HG03460 (cell line): ENCODE data around the gene POLN.

Experiments
- ATAC-seq: cut with Tn5 transposase; IDR thresholded peaks from one replicate; pipeline ENCODE4 v1.9.1; 2021; ENCODE audit not compliant: unreplicated experiment

The POLN gene

GRCh38 chr4:2089222-2089621 lies 152.7 kb downstream of the POLN start:
- no peak for ATAC-seq

DNA sequence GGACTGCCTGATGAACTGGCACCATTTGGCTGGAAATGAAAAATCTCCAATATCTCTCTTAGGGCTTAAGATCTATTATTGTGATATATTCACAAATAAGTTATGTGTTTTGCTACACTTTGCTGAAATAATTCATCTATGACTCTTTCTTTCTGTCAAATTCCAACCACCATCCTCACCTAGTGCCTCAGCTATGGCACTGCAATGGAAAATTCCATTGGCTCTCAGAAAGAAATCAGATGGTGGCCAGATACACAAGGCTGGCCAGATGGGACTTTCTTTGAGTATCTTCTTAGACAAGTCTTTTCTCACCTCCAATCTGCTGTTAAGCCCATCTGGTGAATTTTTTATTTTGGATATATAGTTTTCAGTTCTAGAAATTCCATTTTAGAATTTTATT lies 154.8 kb downstream of the POLN start:
- ATAC-seq, result no peak

DNA sequence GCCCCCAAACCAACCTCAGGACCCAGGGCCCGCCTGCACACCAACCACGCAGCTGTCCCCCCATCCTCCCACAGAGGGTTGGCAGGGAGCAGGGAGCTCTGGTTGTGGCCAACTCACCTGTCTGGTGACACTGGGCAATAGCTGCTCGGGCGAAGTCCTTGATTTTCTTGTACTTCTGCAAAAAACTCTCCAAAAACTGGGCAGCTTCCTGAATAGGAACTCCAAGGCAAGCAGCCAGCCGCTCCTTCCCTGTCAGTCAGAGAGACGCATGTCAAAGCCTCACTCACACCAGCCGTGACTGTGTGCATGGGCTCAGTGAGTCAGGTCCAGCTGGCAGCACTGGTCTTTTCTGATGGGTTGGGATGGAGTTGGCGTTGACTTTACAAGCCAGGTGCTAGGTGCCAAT lies 156.4 kb downstream of the POLN start:
- ATAC-seq, result no peak

DNA sequence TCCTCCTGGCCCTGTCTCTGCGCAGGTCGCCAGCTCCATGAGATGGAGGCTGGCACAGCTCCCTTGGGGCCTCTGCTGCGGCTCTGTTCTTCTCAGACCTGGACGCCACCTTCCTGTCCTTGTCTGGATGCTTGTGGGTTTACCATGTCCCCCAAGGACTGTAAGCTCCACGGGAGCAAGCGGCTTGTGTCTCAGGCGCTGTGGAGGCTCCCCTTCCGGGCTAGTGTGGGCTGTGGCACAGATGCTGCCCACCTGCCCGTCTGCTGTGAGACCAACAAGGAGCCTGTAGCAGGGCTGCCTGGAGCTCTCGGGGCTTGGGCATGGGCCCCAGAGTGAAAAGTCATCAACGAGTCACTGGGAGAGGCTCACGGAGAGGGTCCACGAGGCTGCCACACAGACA lies 157.6 kb downstream of the POLN start:
- ATAC-seq, result no peak

GRCh38 chr4:2083826-2084160 lies 158.1 kb downstream of the POLN start:
- no peak for ATAC-seq

DNA sequence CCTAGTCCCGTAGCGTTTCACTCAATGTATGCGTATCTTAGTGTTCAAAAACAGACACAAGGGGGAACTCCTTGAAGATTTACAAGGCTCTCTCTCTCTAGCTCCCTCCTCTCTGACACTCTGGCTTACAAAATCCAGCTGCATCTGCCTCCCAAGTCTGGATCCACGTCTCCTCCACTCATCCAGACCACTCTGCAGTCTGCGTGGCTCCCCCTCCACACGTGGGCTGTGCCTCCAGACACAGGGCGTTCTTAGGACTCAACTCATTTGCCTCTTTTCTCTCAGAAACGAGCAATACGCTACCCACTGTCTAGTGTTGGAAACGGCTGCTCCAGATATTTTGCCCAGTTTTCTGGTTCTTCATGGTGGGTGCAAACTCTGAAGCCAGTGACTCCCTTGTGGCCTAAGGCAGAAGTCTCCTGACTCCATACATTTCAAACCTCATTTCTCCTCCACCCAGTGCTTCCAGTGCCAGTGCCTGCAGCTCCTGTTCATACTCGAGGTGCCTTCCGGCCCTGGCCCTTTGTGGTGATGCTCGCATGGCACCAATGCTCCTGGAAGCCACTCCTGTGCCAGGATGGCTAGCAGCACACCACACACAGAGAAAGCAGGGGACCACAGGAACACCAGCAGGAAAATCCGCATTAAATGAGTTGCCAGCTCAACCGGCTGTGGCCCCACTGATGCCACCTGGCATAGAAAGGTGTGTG lies 158.7 kb downstream of the POLN start:
- ATAC-seq, result no peak

DNA sequence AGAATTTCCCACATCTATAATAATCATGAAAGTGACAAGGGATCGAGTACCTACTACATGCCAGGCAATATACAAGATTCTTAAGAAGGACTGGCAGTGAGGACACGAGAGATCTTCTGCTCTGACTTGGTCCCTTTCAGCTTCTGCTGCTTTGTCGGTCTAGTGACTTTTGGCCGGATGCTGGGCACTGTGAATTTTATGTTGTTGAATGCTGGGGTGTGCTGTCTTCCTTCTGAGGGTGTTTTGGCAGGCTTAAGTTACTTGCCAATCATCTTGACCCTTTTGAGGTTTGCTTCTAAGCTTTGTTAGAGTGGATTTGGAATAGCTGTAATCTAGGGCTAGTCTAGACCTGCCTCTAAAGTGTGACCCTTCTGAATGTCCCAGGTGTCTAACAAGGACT lies 159.3 kb downstream of the POLN start:
- no peak for ATAC-seq

DNA sequence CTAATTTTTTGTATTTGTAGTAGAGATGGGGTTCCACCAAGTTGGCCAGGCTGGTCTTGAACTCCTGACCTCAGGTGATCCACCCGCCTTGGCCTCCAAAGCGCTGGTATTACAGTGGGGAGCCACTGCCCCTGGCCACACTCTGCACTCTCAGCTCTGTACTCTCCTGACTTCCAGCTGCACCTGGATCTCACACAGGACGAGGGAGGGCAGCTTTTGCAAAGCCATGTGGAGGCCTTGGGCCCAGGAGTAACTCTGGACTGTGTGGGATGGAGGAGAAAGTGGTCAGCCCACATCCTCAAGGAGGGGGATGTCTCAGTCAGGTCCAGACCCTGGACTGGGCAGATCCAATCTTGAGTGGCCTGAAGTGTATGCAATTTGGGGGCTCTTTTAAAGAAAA lies 159.8 kb downstream of the POLN start:
- ATAC-seq, result no peak

GRCh38 chr4:2081540-2081939 lies 160.4 kb downstream of the POLN start:
- no peak for ATAC-seq

- no peak for ATAC-seq
Measured at GRCh38 chr4:2080429-2081300, 161.3 kb downstream of the POLN start.

DNA sequence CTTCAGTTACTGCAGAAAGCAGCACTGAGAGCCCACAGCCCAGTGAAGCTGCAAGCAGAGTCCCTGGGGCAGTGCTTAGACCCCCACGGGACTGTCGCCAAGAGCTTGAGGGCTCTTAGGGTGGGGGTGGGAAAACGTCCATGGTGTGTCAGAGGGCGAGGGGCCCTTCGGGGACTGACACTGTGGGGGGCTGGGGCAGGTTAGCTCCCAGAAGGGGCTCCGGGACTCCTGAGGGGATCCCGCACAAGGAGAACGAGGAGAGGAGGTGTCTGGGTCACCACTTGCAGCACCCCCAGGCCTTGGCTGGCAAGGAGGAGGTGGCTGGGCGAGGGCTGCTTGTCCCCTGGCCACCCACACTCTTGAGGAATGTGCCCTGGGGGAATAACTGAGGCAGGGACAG lies 162.0 kb downstream of the POLN start:
- ATAC-seq, result no peak

- ATAC-seq, result no peak
Measured at GRCh38 chr4:2079006-2079405, 162.9 kb downstream of the POLN start.

DNA sequence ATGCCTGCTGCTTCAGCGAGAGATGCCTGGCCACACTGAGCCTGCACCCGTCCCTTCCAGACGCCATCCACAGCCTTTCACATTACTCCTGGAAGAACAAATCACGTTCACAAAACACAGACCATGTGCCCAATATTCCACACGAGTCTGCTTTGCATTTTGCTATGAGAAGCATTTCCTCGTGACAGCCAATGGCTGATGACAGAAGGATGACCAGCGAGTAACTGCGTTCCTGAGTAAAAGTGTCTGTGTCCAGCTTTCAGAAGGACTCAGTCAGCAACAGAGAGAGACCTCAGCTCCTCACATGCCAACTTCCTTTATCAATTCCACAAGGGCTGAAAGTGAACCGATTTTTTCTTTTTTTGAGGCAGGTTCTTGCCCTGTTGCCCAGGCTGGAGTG lies 163.3 kb downstream of the POLN start:
- ATAC-seq, result no peak

DNA sequence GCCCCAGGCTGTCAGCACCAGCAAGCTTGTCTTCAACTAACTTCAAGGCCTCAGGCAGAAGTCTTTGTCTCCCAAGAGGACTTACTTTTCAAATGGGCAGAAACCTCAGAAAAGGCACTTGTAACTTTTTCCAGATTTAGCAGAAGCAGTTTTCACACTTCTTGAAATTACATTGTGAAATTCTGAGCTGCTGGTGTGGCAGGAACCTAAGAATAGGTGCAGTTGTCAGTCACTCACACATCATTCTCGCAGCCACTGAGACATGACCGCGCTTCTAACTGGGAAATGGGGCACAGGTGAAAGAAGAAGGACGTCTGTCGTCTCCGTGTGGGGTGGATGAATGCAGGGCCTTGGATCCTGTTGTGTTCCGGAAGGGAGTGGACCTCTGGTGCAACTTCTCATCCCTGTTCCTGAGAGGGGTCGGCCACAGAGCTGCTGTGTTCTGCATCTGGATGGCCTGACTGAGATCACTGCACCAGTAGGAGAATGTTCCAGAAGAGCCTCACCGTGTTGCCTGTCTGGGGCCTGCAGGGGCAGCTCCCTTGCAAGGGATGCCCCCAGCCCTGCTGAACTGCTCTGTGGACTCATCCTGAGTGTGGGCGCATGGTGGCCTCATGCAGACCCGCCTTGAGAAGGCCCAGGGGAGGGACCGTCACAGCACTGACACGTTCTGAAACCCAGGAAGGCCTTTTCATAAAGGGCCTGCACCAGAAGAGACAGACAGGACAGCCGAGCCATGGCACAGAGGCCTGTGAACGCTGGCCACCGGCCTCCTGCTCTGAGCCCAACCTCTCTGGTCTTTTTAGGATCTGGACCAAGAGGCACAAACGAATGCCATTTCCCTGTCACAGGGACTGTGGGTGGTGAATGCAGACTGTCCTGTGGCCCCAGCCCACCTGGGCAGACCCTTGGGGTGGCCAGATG lies 164.1 kb downstream of the POLN start:
- ATAC-seq, result no peak

DNA sequence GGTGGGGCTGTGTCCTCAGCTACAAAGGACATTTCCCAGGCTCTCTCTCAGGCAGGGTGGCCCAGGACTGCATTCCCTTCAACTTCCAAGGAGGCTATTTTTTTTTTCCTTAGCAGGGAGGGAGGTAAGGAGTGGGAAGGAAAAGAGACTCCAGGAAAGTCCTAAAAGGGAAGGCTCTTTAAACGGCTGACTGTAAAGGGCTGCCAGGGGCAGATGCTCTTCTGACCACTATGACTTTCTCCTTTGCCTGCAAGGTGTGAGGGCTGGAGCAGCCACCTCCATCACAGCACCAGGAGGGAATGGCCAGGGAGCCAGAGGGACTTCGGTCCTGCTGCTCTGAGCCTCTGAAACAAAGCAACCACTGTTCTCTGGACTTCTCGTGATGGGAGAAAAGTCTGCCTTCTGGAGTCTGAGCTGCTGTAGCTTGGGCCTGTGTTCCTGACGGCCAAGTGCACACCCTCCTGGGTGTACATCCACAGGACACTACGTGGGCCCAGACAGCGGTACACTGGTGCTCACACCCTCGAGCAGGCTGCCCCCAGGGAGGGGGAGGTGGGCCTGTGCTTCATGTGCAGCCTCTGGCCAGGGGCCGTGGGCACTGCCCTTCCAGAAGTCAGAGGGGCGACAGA lies 164.9 kb downstream of the POLN start:
- ATAC-seq, result no peak

- no peak for ATAC-seq
Measured at GRCh38 chr4:2075987-2076907, 165.7 kb downstream of the POLN start.

DNA sequence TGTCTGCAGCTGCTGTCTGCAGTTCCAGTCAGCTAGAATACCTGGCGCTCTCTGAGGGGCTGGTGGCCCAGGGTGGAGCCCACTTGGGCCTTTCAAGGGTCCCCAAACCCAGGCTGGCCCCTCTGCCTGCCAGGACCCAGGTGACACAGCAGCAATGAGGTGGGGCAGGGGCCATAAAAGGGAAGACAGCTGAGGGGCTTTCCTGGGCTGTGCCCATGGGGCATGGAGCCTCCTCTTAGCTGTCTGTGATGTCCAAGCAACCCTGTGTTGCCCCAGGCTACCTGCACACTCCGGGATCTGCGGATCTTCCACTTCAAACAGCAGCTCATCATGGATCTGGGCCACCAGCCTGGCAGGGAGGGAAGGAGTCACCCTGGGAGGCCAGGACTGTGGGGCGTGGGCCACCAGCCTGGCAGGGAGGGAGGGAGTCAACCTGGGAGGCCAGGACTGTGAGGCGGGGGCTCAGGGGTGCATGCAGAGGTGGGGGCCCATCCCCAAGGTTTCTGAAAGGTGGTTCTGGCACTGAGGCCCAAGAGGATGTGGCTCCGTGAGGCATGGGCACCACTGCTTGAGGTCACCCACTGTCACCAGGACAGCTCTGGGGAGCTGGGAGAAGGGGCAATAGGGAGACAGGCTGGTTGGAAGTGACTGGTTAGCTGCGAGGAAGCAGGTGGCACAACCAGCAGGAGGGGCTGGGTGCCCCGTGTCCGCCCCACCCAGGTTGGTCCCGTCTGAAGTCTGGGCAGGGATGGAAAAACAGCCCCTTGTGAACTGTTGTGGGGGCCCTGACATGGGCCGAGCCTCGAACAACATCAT lies 166.5 kb downstream of the POLN start:
- ATAC-seq, result no peak

- ATAC-seq, result no peak
Measured at GRCh38 chr4:2074588-2074987, 167.3 kb downstream of the POLN start.

GRCh38 chr4:2073808-2074481 lies 168.0 kb downstream of the POLN start:
- no peak for ATAC-seq
